GM18517 (cell line): ENCODE results near the gene MEFV.
"Not testable (repeated sequence)": the region's sequence is repeated elsewhere in the genome, so short reads cannot be mapped to it uniquely, and the experiment has no call there.

Experiments used
- ATAC-seq: cut with Tn5 transposase; IDR thresholded peaks from one replicate; pipeline ENCODE4 v1.9.1; 2021; ENCODE audit warnings: mild to moderate bottlenecking, moderate library complexity; ENCODE audit not compliant: unreplicated experiment

Gene MEFV

DNA sequence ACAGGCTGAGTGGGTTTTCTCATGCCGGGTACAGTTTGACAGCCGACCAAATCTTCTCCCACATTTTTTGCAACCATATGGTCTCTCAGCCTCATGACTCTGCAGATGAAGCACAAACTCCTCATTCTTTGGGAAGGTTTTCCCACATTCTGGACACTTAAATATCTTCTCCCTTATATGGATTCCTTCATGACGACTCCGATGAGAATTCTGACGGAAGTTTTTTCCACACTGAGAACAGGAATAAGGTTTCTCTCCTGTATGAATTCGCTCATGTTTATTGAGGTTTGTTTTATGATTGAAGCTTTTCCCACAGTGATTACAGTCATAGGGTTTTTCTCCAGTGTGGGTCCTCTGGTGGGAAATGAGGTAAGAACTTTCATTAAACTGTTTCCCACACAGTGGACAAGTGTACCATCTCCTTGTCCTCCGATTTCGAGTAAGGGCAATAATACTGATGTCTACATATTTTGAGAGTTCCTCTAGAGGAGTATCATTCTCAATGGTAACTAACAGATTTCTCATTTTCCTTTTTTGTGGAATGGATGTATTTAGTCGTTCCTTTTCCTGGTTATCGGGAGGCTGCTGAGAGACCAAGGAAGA, 32.4 kb downstream of the MEFV start:
- ATAC-seq = no peak

DNA sequence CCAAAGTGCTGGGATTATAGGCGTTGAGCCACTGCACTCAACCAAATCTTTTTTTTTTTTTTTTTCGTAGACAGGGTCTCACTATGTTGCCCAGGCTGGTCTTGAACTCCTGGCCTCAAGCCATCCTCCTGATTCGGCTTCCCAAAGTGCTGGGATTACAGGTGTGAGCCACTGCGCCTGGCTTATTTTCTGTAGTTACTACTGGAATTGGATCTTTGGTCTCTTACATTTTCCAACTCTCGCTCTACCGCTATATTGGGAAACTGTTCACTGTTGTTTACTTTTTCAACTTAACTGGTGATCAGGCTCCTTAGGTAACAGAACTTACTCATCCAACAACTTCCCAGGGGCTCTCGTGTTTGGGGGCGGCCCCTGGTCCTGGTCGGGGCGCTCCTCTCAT, 35.6 kb downstream of the MEFV start:
- ATAC-seq = no peak

DNA sequence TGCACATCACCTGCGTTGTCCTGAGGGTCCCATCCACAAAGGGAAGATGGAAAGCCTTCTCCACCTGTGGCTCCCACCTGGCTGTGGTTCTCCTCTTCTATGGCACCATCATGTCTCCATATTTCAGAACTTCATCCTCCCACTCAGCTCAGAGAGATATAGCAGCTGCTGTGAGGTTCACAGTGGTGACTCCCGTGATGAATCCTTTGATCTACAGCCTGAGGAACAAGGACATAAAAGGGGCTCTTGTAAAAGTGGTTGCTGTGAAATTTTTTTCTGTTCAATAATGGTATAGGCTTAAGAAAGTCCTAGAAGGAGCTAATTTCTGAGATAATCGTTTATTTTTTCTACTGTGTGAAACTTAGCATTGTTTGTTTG, 40.2 kb downstream of the MEFV start:
- no peak for ATAC-seq

DNA sequence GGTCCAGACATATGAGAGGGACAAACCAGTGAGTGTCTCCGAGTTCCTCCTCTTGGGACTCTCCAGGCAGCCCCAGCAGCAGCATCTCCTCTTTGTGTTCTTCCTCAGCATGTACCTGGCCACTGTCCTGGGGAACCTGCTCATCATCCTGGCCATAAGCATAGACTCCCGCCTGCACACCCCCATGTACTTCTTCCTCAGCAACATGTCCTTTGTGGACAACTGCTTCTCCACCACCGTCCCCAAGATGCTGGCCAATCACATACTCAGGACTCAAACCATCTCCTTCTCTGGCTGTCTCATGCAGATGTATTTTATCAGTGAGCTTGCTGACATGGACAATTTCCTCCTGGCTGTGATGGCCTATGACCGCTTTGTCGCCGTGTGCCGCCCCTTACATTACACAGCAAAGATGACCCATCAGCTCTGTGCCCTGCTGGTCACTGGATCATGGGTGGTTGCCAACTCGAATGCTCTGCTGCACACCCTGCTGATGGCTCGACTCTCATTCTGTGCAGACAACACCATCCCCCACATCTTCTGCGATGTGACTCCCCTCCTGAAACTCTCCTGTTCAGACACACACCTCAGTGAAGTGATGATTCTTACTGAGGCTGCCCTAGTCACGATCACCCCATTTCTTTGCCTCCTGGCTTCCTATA, 40.7 kb downstream of the MEFV start:
- ATAC-seq = no peak

DNA sequence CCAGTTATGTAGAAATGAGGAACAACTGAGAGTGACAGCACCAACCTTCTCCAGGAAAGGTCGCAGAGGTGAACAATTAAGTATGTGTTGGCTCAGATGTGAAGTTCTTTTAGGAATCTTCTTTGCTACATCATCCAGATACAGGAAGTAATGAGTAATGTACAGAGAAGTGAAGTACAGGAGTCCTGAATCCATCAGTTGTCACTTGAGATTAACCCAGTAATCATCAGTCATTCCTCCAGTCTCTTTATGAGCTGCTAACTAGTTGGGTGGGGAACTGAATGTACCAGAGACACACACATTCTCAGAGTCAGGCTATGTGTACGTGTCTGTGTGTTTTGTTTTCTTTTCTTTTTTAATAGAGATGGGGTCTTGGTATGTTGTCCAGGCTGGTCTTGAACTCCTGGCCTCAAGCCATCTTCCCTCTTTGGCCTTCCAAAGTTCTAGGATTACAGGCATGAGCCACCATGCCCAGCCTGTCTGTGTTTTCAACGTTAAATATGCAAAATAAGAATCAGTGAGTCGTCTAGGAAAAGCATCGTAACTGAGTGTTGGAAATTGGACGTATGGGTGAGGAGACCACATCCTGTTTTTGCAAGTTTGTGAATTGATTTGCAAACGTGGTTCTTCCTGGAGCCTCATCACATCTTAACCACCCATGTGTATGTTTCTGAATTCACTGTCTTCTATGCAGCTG, 41.4 kb downstream of the MEFV start:
- no peak for ATAC-seq

DNA sequence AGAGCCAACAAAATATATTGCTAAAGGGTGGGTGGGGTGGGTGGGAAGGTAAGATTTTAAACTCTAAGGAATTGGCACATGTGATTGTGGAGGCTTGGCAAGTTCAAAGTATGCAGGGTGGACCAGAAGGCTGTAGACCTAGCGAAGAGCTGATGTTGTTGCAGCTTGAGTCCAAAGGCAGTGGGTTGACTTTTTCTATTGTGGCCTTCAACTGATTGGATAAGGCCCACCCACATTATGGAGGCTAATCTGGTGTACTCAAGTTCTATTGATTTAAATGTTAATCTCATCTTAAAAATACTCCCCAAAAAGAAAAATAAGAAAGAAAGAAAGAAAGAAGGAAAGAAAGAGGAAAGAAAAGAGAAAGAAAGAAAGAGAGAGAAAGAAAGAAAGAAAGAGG, 43.9 kb downstream of the MEFV start:
- no peak for ATAC-seq

DNA sequence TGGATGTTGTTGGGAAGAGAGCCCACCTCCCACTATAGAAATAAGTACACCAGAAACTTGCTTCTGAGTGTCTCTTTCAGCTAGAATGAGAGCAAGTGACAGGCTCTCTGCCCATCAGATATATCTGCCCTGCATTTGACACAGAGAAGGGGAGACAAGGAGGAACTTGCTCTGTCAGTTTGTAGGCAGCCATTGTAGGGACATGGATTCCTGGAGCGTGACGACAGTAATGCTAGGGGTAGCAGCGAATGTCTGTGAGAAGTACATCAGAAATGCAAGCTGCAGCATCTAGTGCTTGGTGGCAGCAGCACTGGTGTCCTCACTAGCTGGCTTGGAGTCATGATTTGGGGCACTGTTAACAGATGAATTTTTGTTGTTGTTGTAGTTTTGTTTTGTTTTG, 44.4 kb downstream of the MEFV start:
- no peak for ATAC-seq

DNA sequence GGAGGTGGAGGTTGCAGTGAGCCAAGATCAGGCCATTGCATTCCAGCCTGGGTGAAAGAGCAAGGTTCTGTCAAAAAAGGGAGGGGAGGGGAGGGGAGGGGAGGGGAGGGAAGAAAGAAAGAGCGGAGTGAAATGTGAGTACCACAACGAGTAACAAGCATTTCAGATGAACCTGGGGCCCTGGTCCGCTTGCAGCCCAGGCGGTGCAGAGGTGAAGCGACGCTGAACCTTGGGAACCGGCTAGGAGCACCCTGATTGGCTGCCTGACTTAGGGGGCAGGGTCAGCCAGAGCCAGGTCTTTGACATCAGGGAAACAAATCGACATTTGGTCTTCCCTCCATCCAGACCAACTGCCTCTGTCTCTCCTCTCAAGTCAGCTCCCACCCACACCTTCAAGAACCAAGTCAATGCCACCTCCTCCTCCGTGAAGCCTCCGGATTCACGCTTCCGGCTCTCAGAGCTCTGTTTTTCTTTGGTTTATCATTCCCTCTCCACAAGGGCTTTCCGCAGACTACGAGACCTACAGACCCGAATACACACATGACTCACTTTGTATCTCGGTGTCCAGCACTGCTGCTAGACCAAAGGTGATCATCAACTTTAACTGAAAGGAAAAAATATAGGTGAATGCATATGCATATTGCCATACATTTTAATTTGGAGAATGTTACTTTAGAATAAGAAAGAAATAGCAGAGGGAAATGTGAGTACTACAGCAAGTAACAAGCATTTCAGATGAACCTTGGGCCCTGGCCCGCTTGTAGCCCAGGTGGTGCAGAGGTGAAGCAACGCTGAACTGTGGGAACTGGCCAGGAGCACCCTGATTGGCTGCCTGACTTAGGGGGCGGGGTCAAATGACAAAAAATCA, 49.1 kb downstream of the MEFV start:
- ATAC-seq = no peak

DNA sequence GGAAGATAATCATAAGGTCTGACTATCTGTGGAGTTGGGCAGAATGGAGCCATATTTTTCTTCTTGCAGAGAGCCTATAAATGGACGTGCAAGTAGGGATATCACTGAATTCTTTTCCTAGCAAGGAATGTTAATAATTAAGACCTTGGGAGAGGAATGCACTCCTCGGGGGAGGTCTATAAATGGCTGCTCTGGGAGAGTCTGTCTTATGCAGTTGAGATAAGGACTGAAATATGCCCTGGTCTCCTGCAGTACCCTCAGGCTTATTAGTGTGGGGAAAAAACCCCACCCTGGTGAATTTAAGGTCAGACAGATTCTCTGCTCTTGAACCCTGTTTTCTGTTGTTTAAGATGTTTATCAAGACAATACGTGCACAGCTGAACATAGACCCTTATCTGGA, 50.5 kb downstream of the MEFV start:
- not testable (repeated sequence) for ATAC-seq

DNA sequence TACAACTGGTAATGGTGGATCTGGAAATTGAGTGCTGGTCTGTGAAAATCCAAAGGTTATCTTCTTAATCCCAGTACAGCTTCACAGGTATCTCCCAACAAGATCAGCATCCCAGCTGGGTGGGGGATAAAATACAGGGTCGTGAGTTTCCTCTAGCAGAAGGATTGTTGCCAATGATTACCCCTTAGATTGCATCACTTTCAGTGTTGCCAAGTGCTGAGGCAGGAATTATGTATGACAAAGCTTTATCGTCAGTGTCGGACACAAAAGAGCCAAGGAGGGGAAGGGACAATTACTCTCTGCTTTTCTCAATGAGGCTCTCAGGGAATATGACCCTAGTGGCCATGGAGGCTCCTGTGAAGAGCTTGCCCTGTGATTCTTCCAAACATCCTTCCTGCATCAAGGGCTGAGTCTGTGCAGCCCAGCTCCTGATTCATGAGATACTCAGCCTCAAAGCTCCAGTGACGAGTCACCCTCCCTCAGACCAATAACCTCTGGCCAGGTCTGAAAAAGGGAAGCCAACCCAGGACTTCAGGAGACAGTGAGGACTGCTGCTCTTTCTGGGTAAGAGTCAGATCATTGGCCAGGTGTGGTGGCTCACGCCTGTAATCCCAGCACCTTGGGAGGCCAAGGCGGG, 53.4 kb downstream of the MEFV start:
- ATAC-seq = no peak

DNA sequence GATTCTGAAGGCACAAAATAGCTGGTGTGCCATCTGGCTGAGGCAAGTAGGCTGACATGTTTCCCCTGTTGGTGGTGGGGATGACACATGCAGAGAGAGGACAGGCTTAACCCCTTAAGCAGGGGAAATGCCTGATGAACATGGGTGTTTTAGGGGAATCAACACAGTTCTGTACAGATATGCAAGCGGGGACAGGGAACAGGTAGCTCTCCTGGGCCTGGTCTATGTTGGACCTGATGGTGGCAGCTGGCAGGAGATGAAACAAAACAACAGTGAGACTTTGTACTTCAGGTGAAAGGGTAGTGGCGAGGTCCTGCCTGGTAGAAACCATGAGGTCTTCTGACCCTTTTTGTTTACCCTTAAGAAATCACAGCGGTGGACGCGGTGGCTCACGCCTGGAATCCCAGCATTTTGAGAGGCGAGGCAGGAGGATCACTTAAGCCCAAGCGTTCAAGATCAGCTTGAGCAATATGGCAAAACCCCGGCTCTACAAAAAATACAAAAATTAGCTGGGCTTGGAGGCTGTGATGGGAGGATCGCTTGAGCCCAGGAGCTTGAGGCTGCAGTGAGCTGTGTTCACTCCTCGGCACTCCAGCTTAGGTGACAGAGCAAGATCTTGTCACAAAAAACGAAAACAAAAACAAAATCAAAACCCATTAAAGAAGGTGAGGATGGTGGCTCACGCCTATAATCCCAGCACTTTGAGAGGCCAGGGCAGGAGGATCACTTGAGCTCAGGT, 57.9 kb downstream of the MEFV start:
- ATAC-seq = no peak

DNA sequence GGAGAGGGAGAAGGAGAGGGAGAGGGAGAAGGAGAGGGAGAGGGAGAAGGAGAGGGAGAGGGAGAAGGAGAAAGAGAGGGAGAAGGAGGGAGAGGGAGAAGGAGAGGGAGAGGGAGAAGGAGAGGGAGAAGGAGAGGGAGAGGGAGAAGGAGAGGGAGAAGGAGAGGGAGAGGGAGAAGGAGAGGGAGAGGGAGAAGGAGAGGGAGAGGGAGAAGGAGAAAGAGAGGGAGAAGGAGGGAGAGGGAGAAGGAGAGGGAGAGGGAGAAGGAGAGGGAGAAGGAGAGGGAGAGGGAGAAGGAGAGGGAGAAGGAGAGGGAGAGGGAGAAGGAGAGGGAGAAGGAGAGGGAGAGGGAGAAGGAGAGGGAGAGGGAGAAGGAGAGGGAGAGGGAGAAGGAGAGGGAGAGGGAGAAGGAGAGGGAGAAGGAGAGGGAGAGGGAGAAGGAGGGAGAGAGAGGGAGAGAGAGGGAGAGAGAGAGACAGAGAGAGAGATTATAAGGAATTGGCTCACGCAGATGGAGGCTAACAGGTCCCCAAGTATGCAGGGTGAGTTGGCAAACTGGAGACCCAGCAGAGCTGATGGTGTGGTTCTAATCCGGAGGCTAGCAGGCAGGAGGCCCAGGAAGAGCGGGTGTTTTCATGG, 58.6 kb downstream of the MEFV start:
- not testable (repeated sequence) for ATAC-seq

DNA sequence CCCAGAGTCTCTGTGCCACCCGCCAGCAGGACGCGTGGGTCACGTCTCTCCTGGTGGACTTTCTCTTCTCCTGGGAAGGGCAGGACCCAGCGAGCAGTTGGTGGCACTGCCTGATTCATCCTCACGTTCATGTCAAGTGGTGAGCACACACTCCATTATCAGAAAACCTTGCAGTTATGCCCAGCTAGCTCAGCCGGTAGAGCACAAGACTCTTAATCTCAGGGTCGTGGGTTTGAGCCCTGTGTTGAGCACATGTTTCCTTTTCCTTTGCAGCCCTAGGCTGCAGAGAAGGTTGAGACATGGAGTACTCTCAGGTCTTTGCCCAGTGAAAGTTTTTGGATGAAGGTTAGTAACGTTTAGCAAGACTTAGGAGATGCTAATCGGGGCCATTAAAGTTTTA, 60.5 kb downstream of the MEFV start:
- ATAC-seq = no peak

DNA sequence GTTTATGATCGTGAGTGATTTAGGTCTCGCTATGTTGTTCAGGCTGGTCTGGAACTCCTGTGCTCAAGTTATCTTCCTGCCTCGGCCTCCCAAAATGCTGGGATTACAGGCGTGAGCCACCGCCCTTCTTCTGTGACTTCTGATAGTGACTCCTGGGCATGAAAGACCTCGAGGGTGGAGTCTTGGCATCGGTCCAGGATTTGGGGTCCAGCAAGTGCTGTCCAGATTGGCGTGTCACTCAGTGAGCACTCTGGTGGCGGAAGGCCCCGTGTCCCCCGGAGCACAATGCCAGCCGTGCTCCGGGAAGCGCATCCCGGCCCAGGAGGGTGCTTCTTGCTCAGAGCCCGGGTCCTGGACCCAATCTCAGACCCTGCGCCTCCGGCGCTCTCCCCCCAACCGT, 61.6 kb downstream of the MEFV start:
- no peak for ATAC-seq

DNA sequence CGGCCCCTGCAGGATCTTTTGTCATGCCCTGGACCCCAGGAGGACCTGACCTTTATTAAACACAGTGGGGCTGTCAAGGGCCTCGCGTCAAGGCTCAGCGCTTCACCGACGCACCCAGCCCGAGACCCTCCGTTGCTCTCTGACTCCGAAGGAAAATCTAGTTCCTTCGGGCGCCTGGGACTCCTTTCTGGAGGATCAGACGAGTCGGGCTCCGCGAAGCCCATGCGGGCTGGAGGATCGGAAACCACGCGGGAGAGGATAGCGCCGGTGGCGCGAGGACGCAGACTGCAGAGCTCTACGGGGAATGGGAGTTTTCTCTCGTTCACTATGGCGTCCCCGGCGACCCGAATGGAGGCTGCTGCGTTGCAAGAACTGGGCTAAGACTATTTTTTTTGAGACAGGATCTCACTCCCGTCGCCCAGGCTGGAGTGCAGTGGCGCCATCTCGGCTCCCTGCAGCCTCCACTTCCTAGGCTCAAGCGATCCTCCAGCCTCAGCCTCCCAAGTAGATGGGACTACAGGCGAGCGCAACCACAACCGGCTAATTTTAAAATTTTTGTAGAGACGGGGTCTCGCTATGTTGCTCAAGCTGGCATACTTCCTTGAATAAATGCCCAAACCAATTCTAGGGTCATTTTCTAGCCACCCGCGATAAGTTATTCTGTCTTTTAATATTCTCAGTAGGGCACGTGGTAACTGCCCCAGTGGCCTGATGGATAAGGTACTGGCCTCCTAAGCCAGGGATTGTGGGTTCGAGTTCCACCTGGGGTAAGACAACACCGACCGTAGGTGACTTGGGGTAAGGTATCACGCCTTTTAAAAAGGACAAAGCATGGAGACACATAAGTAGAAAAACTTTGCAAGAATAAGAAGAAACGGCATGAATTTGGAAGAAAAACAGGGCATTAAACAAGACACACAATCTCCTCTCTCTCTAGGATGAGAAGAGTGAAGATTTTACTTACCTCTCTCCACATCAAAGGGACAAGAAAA, 62.9 kb downstream of the MEFV start:
- ATAC-seq = no peak

DNA sequence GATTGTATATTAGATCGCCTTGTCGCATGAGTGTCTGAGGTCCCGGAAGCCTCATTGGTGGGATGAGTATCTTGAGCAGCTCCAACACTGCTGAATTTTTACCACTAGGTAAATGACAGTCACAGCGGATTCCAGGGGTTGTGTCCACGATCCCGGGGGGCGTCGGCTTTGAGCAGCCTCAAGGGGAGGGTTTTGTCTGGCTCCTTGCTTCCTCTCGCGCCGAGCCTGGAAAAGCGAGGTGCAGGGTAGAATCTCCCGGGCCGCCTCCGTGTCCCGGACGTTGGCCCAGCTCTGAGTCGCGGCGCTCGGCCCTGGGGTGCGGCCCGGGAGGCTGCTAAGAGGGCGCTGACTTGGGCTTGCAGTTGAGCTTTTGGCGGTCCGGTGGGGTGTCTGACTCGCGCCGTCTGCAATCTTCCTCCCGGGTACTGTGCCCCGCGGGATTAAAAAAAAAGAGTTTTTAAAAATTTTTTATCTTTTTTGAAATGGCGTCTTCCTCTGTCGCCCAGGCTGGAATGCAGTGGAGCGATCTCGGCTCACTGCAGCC, 63.9 kb downstream of the MEFV start:
- ATAC-seq = no peak
